IgD-negative memory B cell (primary cell): ENCODE results near the gene TBRG1. TPM values are rescaled to one million over a fixed set of nuclear protein-coding genes. Genes with fewer than 3 reads are reported as not detected.
"Not testable (repeated sequence)": the region's sequence is repeated elsewhere in the genome, so short reads cannot be mapped to it uniquely, and the experiment has no call there.

ENCODE experiments used
- H3K27ac Mint-ChIP-seq, 3 donors: one replicate each; pipeline ENCODE4 v1.8.0; 2020 to 2022; ENCODE audit warnings: mild to moderate bottlenecking in 3 of 3, mixed read lengths in 3 of 3, moderate library complexity in 1 of 3
- H3K27me3 Mint-ChIP-seq: one replicate; pipeline ENCODE4 v1.8.0; 2021; ENCODE audit warnings: mixed read lengths
- H3K36me3 Mint-ChIP-seq: one replicate; pipeline ENCODE4 v1.8.0; 2020; ENCODE audit warnings: mild to moderate bottlenecking, mixed read lengths
- H3K4me1 Mint-ChIP-seq, 3 donors: one replicate each; pipeline ENCODE4 v1.8.0; 2020 to 2022; ENCODE audit warnings: mixed read lengths in 3 of 3, mild to moderate bottlenecking in 1 of 3
- H3K4me3 Mint-ChIP-seq, 4 donors: one replicate each; pipeline ENCODE4 v1.8.0; 2020 to 2022; ENCODE audit warnings: mild to moderate bottlenecking in 4 of 4, mixed read lengths in 4 of 4, moderate library complexity in 3 of 4
- H3K9me3 Mint-ChIP-seq, 3 donors: one replicate each; pipeline ENCODE4 v1.8.0; 2020 to 2021; ENCODE audit warnings: mixed read lengths in 3 of 3, mild to moderate bottlenecking in 1 of 3
- polyA plus RNA-seq: library from polyadenylated mRNA; unstranded; fragments of 300-500 nt; fragmentation: Illumina TruSeq; gene quantifications from one replicate; pipeline ENCODE4 v1.2.3, GENCODE V29; 2021

The TBRG1 gene
- polyA plus RNA-seq, 1 donor from 2014 or later = 35.9 TPM

- not testable (repeated sequence) for H3K4me1 Mint-ChIP-seq, H3K4me3 Mint-ChIP-seq, H3K9me3 Mint-ChIP-seq, H3K36me3 Mint-ChIP-seq, H3K27ac Mint-ChIP-seq, H3K27me3 Mint-ChIP-seq
Measured at GRCh38 chr11:124602723-124603122, 19.9 kb upstream of the TBRG1 start.

- Mint-ChIP-seq H3K4me1 (peaks cover 0 to 2% (median 0%) of the 10 kb centered on the region in 3 donors), H3K9me3 (no peaks in the 10 kb centered on the region), H3K27me3 (peaks cover 3% of the 10 kb centered on the region), H3K27ac (peak overlapping the region in 1 of 3 donors; percentile 63), H3K4me3 (no peak overlapping the region), H3K36me3 (peaks cover 2% of the 10 kb centered on the region)
Measured at GRCh38 chr11:124605719-124606118, 16.9 kb upstream of the TBRG1 start.

GRCh38 chr11:124608147-124608546 lies 14.5 kb upstream of the TBRG1 start:
- Mint-ChIP-seq H3K4me3 (no peak overlapping the region), H3K9me3 (no peaks in the 10 kb centered on the region), H3K36me3 (peaks cover 2% of the 10 kb centered on the region), H3K4me1 (peaks cover 0 to 2% (median 0%) of the 10 kb centered on the region in 3 donors), H3K27ac (no peak overlapping the region), H3K27me3 (no peaks in the 10 kb centered on the region)

GRCh38 chr11:124610295-124610694 lies 12.4 kb upstream of the TBRG1 start:
- H3K4me3 Mint-ChIP-seq = no peak overlapping the region
- no peak overlapping the region for H3K27ac Mint-ChIP-seq
- H3K9me3 Mint-ChIP-seq = no peaks in the 10 kb centered on the region
- peaks cover 0 to 4% (median 0%) of the 10 kb centered on the region in 3 donors for H3K4me1 Mint-ChIP-seq
- H3K36me3 Mint-ChIP-seq = peaks cover 2% of the 10 kb centered on the region
- H3K27me3 Mint-ChIP-seq = peaks cover 2% of the 10 kb centered on the region

GRCh38 chr11:124611064-124611463 lies 11.6 kb upstream of the TBRG1 start, which contains the start of gene PANX3:
PANX3 (plus strand) TSS chr11:124611428; CDS start chr11:124611557, 129 bp downstream.
- peaks cover 0 to 2% (median 0%) of the 10 kb centered on the region in 3 donors for H3K4me1 Mint-ChIP-seq
- no peaks in the 10 kb centered on the region for H3K9me3 Mint-ChIP-seq
- H3K27me3 Mint-ChIP-seq = peaks cover 3% of the 10 kb centered on the region
- no peak within 1 kb of the TSS for H3K4me3 Mint-ChIP-seq
- no peak within 1 kb of the TSS for H3K27ac Mint-ChIP-seq
- peaks cover 2% of the 10 kb centered on the region for H3K36me3 Mint-ChIP-seq

- Mint-ChIP-seq H3K4me1 (peaks cover 0 to 2% (median 0%) of the 10 kb centered on the region in 3 donors), H3K36me3 (peaks cover 2% of the 10 kb centered on the region), H3K9me3 (no peaks in the 10 kb centered on the region), H3K27me3 (peaks cover 3% of the 10 kb centered on the region), H3K27ac (no peak overlapping the region), H3K4me3 (no peak overlapping the region)
Measured at GRCh38 chr11:124612045-124612444, 10.6 kb upstream of the TBRG1 start.

DNA sequence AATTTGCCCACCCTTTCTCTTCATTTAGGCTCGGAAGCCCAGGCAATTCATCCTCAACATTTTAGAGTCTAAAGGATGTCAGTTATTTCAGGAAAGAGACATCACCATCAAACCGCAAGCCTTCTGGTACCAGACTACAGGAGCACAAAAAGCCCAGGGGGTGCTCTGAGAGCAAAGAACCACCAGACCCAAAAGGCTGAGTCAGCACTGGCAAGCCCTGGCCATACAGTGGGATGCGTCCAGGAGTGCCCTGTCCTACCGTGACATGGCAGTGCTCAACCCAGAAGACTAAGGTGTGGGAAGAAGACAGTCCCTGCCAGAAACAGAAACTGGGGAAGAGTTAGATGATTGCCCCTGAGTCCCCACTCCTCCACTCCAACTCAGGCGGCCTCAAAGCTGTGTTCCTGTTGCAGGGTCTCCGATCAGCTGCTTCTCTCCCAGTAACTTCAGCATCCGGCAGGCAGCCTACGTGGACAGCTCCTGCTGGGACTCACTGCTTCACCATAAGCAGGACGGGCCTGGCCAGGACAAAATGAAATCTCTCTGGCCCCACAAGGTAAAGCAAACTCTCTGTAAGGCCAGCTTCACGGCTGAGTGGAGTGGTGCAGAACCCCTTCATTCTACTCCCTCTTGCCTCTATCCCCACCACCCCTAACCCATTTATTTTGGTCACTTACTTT lies 10.0 kb upstream of the TBRG1 start:
- Mint-ChIP-seq H3K27ac (no peak overlapping the region), H3K4me3 (no peak overlapping the region), H3K36me3 (peaks cover 3% of the 10 kb centered on the region), H3K9me3 (no peaks in the 10 kb centered on the region), H3K4me1 (peaks cover 0 to 2% (median 1%) of the 10 kb centered on the region in 3 donors), H3K27me3 (peaks cover 3% of the 10 kb centered on the region)

DNA sequence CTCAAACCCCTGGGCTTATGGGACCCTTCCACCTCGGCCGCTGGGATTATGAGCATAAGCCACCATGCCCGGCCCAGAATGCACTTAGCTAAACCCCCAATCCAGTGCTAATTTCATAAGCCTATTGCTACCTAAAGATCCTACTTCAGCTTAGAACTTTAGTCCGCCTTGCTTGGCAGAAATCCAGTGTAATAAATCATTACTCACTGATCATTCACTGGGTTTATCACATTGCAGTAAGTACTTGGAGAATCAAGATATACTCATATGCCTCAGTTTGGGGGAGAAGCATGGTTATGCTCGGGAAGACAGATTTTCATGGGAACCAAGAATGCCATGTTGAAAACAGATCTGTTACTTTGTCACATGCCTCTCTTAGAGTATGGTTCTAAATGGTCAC lies 3.8 kb upstream of the TBRG1 start:
- Mint-ChIP-seq H3K4me3 (no peak overlapping the region), H3K27ac (no peak overlapping the region), H3K9me3 (no peaks in the 10 kb centered on the region), H3K27me3 (peaks cover 3% of the 10 kb centered on the region), H3K4me1 (peaks cover 10 to 11% (median 11%) of the 10 kb centered on the region in 3 donors), H3K36me3 (peaks cover 3% of the 10 kb centered on the region)

DNA sequence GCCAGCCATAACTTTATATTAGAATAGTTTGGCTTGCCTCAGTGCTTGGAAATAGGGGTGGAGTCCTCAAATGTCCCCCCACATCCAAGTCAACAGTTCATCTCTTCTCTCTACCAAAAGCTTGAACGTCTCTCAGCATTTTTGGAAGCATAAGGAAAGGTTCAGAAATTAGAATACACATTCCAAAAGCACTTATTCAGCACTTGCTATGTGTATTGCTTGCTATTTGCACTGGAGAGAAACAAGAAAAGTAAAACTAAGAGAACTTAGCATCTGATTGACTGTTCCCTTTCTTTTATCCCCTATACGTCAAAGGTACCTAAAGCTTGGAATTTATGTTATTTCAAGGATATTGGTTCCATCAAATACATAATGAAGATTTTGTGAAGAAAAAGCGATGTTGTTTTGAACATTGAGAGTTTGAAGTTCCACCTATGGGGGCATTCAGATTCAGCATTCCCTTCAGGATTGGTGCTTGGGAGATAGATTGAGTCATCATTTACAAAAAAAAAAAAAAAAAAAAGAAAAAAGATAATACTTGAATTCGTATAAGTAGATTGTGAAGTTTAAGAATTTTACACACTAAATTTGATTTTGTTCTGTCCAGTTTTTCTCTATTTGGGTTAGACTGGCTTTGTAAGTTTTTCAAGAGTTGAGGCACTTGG lies 1.3 kb downstream of the TBRG1 start:
- Mint-ChIP-seq H3K4me1 (peaks cover 20 to 23% (median 21%) of the 10 kb centered on the region in 3 donors), H3K27ac (peak overlapping the region in 1 of 3 donors; percentile 97), H3K9me3 (no peaks in the 10 kb centered on the region), H3K4me3 (peak overlapping the region; percentile 90 to 100 (median 99)), H3K27me3 (no peaks in the 10 kb centered on the region), H3K36me3 (peaks cover 6% of the 10 kb centered on the region)

- Mint-ChIP-seq H3K27me3 (no peaks in the 10 kb centered on the region), H3K4me3 (peak overlapping the region in 1 of 4 donors; percentile 43), H3K36me3 (peaks cover 6% of the 10 kb centered on the region), H3K9me3 (no peaks in the 10 kb centered on the region), H3K4me1 (peaks cover 20 to 23% (median 21%) of the 10 kb centered on the region in 3 donors), H3K27ac (peak overlapping the region in 1 of 3 donors; percentile 34)
Measured at GRCh38 chr11:124625504-124626168, 3.0 kb downstream of the TBRG1 start.

DNA sequence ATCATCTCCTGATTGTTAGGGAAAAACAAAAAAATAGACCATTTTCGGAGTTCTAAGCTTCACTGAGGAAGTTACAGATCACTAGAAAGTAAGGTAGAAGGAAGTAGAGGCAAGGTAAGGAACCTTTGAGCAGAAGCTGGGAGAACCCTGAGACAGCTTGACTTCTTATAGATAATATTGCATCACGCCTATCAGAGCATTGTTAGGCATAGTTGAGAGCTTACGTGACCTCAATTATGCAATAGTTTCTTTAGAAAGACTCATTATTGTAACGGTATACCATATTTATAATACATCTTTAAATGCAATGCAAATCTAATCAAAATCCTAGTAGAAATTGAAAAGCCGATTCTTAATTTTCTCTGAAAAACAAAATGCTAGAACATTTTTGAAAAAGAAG lies 4.9 kb downstream of the TBRG1 start:
- Mint-ChIP-seq H3K36me3 (peaks cover 9% of the 10 kb centered on the region), H3K27ac (no peak overlapping the region), H3K4me3 (peak overlapping the region in 1 of 4 donors; percentile 2), H3K27me3 (no peaks in the 10 kb centered on the region), H3K4me1 (peaks cover 17 to 19% (median 19%) of the 10 kb centered on the region in 3 donors), H3K9me3 (no peaks in the 10 kb centered on the region)

- Mint-ChIP-seq H3K4me1 (peaks cover 5 to 10% (median 6%) of the 10 kb centered on the region in 3 donors), H3K9me3 (no peaks in the 10 kb centered on the region), H3K27me3 (no peaks in the 10 kb centered on the region), H3K4me3 (peak overlapping the region in 1 of 4 donors; percentile 37), H3K36me3 (peaks cover 9% of the 10 kb centered on the region), H3K27ac (no peak overlapping the region)
Measured at GRCh38 chr11:124629961-124630360, 7.3 kb downstream of the TBRG1 start.

DNA sequence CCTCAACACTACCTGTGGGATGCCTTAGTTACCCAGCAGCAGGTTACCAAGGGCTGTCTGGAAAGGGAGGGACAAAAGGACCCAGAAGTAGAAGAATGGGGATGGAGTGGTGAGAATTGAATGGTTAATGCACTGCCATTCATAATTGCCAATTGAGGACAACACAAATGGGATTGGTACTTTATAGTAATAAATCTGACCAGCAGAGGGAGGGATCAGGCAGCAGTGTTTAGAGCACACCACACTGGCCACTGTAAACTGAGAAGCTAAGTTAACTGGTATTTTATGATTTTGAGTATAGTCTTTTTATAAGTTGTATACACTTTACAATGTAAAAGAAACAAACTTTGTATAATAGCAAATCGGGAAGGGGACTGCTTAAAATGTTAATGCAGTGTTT lies 10.7 kb downstream of the TBRG1 start:
- no peak overlapping the region for H3K27ac Mint-ChIP-seq
- H3K36me3 Mint-ChIP-seq = peaks cover 4% of the 10 kb centered on the region
- no peaks in the 10 kb centered on the region for H3K27me3 Mint-ChIP-seq
- H3K4me1 Mint-ChIP-seq = peaks cover 0 to 2% (median 0%) of the 10 kb centered on the region in 3 donors
- H3K9me3 Mint-ChIP-seq = no peaks in the 10 kb centered on the region
- H3K4me3 Mint-ChIP-seq = no peak overlapping the region

GRCh38 chr11:124635932-124636331 lies 13.3 kb downstream of the TBRG1 start:
- peaks cover 2% of the 10 kb centered on the region for H3K36me3 Mint-ChIP-seq
- H3K27me3 Mint-ChIP-seq = no peaks in the 10 kb centered on the region

GRCh38 chr11:124638500-124638899 lies 15.8 kb downstream of the TBRG1 start:
- Mint-ChIP-seq H3K27me3 (no peaks in the 10 kb centered on the region), H3K9me3 (no peaks in the 10 kb centered on the region), H3K4me3 (no peak overlapping the region), H3K4me1 (no peaks in the 10 kb centered on the region), H3K36me3 (peaks cover 4% of the 10 kb centered on the region), H3K27ac (no peak overlapping the region)

More at GRCh38 chr11:124635932-124636331, 13.3 kb downstream of the TBRG1 start:
- H3K27ac Mint-ChIP-seq = peak overlapping the region in 1 of 3 donors; percentile 20
- no peaks in the 10 kb centered on the region for H3K4me1 Mint-ChIP-seq
- no peaks in the 10 kb centered on the region for H3K9me3 Mint-ChIP-seq
- no peak overlapping the region for H3K4me3 Mint-ChIP-seq
